Muscle of leg (tissue), 16 donors: ENCODE data around the gene ZNF808. TPM values are rescaled to one million over a fixed set of nuclear protein-coding genes. Genes with fewer than 3 reads are reported as not detected.
A peak's percentile ranks its signal among the peaks of the same experiment; 100 is the strongest.
"Not testable (repeated sequence)": the region's sequence is repeated elsewhere in the genome, so short reads cannot be mapped to it uniquely, and the experiment has no call there.

Source experiments
- DNase-seq: peaks from one replicate; pipeline ENCODE4 v3.0.0; 2013
- H3K27ac ChIP-seq: one replicate; pipeline ENCODE4 v1.5.1; 2013; ENCODE audit warnings: mild to moderate bottlenecking, low read length, control low read depth
- H3K27me3 ChIP-seq: one replicate; pipeline ENCODE4 v1.6.1; 2013; ENCODE audit warnings: low read length; ENCODE audit not compliant: control insufficient read depth, insufficient read depth
- H3K36me3 ChIP-seq: one replicate; pipeline ENCODE4 v1.6.1; 2013; ENCODE audit warnings: low read length; ENCODE audit not compliant: control insufficient read depth, insufficient read depth
- H3K4me1 ChIP-seq: one replicate; pipeline ENCODE4 v1.6.1; 2013; ENCODE audit warnings: low read length; ENCODE audit not compliant: control insufficient read depth, insufficient read depth
- H3K4me3 ChIP-seq: one replicate; pipeline ENCODE4 v1.5.1; 2013; ENCODE audit warnings: low read length, control low read depth
- H3K9me3 ChIP-seq: replicated peaks from 2 replicates; pipeline ENCODE4 v1.6.1; 2013; ENCODE audit warnings: low read depth, low read length; ENCODE audit not compliant: control insufficient read depth
- WGBS: methylation state at CpG from one replicate; pipeline ENCODE4 v1.1.5; 2013; ENCODE audit warnings: missing lambda C conversion rate; ENCODE audit not compliant: insufficient coverage; 5-methylcytosine and 5-hydroxymethylcytosine counted together
- long read RNA-seq, 11 donors: transcript quantifications; one replicate each; lab custom pipeline, GENCODE V29; 2026
- polyA plus RNA-seq, 8 donors: library from polyadenylated mRNA; unstranded; fragments of 120-200 nt; gene quantifications; one replicate each; pipeline versions ENCODE4 v1.2.1 to v1.2.3, GENCODE V29; 2013; ENCODE audit warnings: inconsistent platforms in 1 of 8, low replicate concordance in 1 of 8; ENCODE audit not compliant: insufficient read length in 8 of 8, insufficient read depth in 1 of 8
- total RNA-seq: library from RNA; stranded (reverse); fragments of 120-200 nt; gene quantifications from one replicate; pipeline ENCODE4 v1.2.4, GENCODE V29; 2013

Gene ZNF808
- total RNA-seq (15.9 TPM), polyA plus RNA-seq (1 to 10 TPM; 3.6 to 7.6 (median 5.6) TPM)
- long read RNA-seq, donor 1: 0 reads
- long read RNA-seq, donor 2: 0 reads
- long read RNA-seq, donor 3: 0 reads
- long read RNA-seq, donor 4: 0 reads
- long read RNA-seq, donor 5, partial matches to known transcripts: 0 of 2 reads
- long read RNA-seq, donor 5, other reads (novel, unspliced or antisense): 0 of 2 reads
- long read RNA-seq, donor 6: 0 reads
- long read RNA-seq, donor 7: 0 reads
- long read RNA-seq, donor 8, partial matches to known transcripts: 0 of 1 reads
- long read RNA-seq, donor 8, other reads (novel, unspliced or antisense): 0 of 1 reads
- long read RNA-seq, donor 9, partial matches to known transcripts: 0 of 1 reads
- long read RNA-seq, donor 9, other reads (novel, unspliced or antisense): 0 of 1 reads
- long read RNA-seq, donor 10, partial matches to known transcripts: 0 of 4 reads
- long read RNA-seq, donor 10, other reads (novel, unspliced or antisense): 0 of 4 reads
- long read RNA-seq, donor 11, partial matches to known transcripts: 0 of 1 reads
- long read RNA-seq, donor 11, other reads (novel, unspliced or antisense): 0 of 1 reads

GRCh38 chr19:52527134-52527955 is at the start of gene ZNF808:
TSS of gene ZNF808 (plus strand) at chr19:52527668. CDS start at chr19:52543285, 15,617 bp downstream.
- Histone ChIP-seq H3K4me1 (peaks cover 8% of the 10 kb centered on the region), H3K27ac (peak within 1 kb of the TSS; percentile 96), H3K36me3 (no peaks in the 10 kb centered on the region), H3K27me3 (no peaks in the 10 kb centered on the region), H3K9me3 (no peaks in the 10 kb centered on the region), H3K4me3 (peak within 1 kb of the TSS; percentile 84)
- WGBS: 0% methylated on average over 11 of the region's 54 CpGs
- DNase-seq: peak; percentile 96

- not testable (repeated sequence) for H3K4me1 ChIP-seq, DNase-seq, H3K4me3 ChIP-seq, H3K27ac ChIP-seq, H3K36me3 ChIP-seq, H3K27me3 ChIP-seq
- WGBS: no CpG with 5 or more reads among the region's 7 CpGs
- peaks cover 54% of the 10 kb centered on the region for H3K9me3 ChIP-seq
Observed at GRCh38 chr19:52484111-52484743, 43.2 kb upstream of the ZNF808 start.

GRCh38 chr19:52485064-52485463 is 42.4 kb upstream of the ZNF808 start:
- H3K27ac ChIP-seq, H3K27me3 ChIP-seq, H3K4me3 ChIP-seq, DNase-seq, H3K36me3 ChIP-seq, H3K4me1 ChIP-seq: not testable (repeated sequence)
- peaks cover 50% of the 10 kb centered on the region for H3K9me3 ChIP-seq
- no CpG with 5 or more reads among the region's 7 CpGs for WGBS

GRCh38 chr19:52485561-52486240 is 41.8 kb upstream of the ZNF808 start:
- H3K27me3 ChIP-seq, H3K4me1 ChIP-seq, H3K4me3 ChIP-seq, H3K36me3 ChIP-seq, H3K27ac ChIP-seq, DNase-seq: not testable (repeated sequence)
- peaks cover 48% of the 10 kb centered on the region for H3K9me3 ChIP-seq
- WGBS: 20% methylated on average over 1 of the region's 8 CpGs

GRCh38 chr19:52492201-52492993 is 35.1 kb upstream of the ZNF808 start:
- Histone ChIP-seq H3K4me1 (peaks cover 4% of the 10 kb centered on the region), H3K9me3 (peaks cover 12% of the 10 kb centered on the region), H3K36me3 (no peaks in the 10 kb centered on the region), H3K27ac (no peak overlapping the region), H3K4me3 (peak overlapping the region; percentile 35), H3K27me3 (no peaks in the 10 kb centered on the region)
- peak; percentile 30 for DNase-seq
- WGBS: 14% methylated on average over 35 of the region's 37 CpGs

GRCh38 chr19:52492994-52493470 is 34.4 kb upstream of the ZNF808 start:
- no peaks in the 10 kb centered on the region for H3K27me3 ChIP-seq
- no peak overlapping the region for H3K27ac ChIP-seq
- peak; percentile 32 for DNase-seq
- H3K9me3 ChIP-seq: peaks cover 5% of the 10 kb centered on the region
- H3K4me3 ChIP-seq: peak overlapping the region; percentile 35
- 2% methylated on average over 25 of the region's 28 CpGs for WGBS
- peaks cover 4% of the 10 kb centered on the region for H3K4me1 ChIP-seq
- no peaks in the 10 kb centered on the region for H3K36me3 ChIP-seq

GRCh38 chr19:52494518-52494917 is 33.0 kb upstream of the ZNF808 start:
- H3K36me3 ChIP-seq: no peaks in the 10 kb centered on the region
- H3K27ac ChIP-seq: no peak overlapping the region
- no peak overlapping the region for H3K4me3 ChIP-seq
- peaks cover 4% of the 10 kb centered on the region for H3K4me1 ChIP-seq
- no peaks in the 10 kb centered on the region for H3K27me3 ChIP-seq
- DNase-seq: no peak
- WGBS: no CpG with 5 or more reads among the region's 3 CpGs
- H3K9me3 ChIP-seq: no peaks in the 10 kb centered on the region

GRCh38 chr19:52498571-52498970 is 28.9 kb upstream of the ZNF808 start:
- Histone ChIP-seq H3K9me3 (no peaks in the 10 kb centered on the region), H3K27ac (no peak overlapping the region), H3K4me3 (no peak overlapping the region), H3K4me1 (no peaks in the 10 kb centered on the region), H3K36me3 (peaks cover 7% of the 10 kb centered on the region), H3K27me3 (no peaks in the 10 kb centered on the region)
- 95% methylated on average over 6 of the region's 8 CpGs for WGBS
- no peak for DNase-seq

- not testable (repeated sequence) for H3K27me3 ChIP-seq, H3K36me3 ChIP-seq, DNase-seq, H3K9me3 ChIP-seq, H3K27ac ChIP-seq, H3K4me3 ChIP-seq, H3K4me1 ChIP-seq
- 7% methylated on average over 2 of the region's 3 CpGs for WGBS
Observed at GRCh38 chr19:52500474-52500873, 27.0 kb upstream of the ZNF808 start.
